HepG2 (cell line): ENCODE data around the gene ABCA8. TPM values are rescaled to one million over a fixed set of nuclear protein-coding genes. Genes with fewer than 3 reads are reported as not detected.

ENCODE experiments used
- ATAC-seq: fragments of 200-7000 bp; cut with Tn5 transposase; 3 replicates; pipeline ENCODE4 v1.9.1; 2020; ENCODE audit warnings: mild to moderate bottlenecking, moderate library complexity
- BruUV-seq: library from RNA; stranded (reverse); fragments of 400-500 nt; replicated peaks from 2 replicates; lab custom pipeline; 2021; lab: Mats Ljungman, UMichigan
- CTCF ChIA-PET: fragments of 300-600 bp; formaldehyde crosslinking; extraction: SDS; loops from one replicate; lab custom pipeline; 2021; ENCODE audit warnings: low total read pairs, inconsistent platforms, low intra/inter-chr PET ratio; lab: Yijun Ruan, JAX
- POLR2A ChIA-PET: fragments of 350-600 bp; sonication (Branson Sonifier 250); formaldehyde crosslinking; loops from one replicate; lab custom pipeline; 2020; ENCODE audit warnings: antibody characterized with exemption, inconsistent platforms; lab: Yijun Ruan, JAX
- DNase-seq: peaks from one replicate; pipeline ENCODE4 v3.0.0-alpha.2; 2015; ENCODE audit warnings: low spot score
- FAIRE-seq: peaks from 3 replicates; lab custom pipeline; 2011; peaks lifted over from hg19 to GRCh38; lab: Jason Lieb, UNC
- H2AFZ ChIP-seq: one replicate; pipeline ENCODE4 v1.6.1; 2011; ENCODE audit warnings: low read length, inconsistent platforms
- H3K27ac ChIP-seq: fragments of 300-600 bp; 3 replicates; pipeline ENCODE4 v1.8.0; 2011; ENCODE audit warnings: mixed run types, mild to moderate bottlenecking, mixed read lengths, low read length, inconsistent platforms; ENCODE audit not compliant: insufficient read depth; ENCODE audit errors: extremely low read length
- H3K27me3 ChIP-seq, 2 experiments: fragments of 200-600 bp in 1 of 2; 2 replicates in 1 of 2; 3 replicates in 1 of 2; pipeline versions ENCODE4 v1.6.0 to v1.8.0; 2011; ENCODE audit warnings: low read length in 2 of 2, mild to moderate bottlenecking in 2 of 2, moderate library complexity in 2 of 2, inconsistent platforms in 1 of 2; ENCODE audit not compliant: insufficient read depth in 2 of 2, control insufficient read depth in 1 of 2
- H3K36me3 ChIP-seq, 2 experiments: fragments of 200-600 bp in 1 of 2; replicated peaks in 1 of 2; 2 replicates in 1 of 2; 3 replicates in 1 of 2; pipeline versions ENCODE4 v1.5.1 to v1.8.0; 2011; ENCODE audit warnings: low read length in 2 of 2, inconsistent platforms in 1 of 2; ENCODE audit not compliant: insufficient read depth in 2 of 2, control insufficient read depth in 1 of 2
- H3K4me1 ChIP-seq: 2 replicates; pipeline ENCODE4 v1.5.1; 2012; ENCODE audit warnings: low read length, inconsistent platforms; ENCODE audit not compliant: insufficient read depth
- H3K4me2 ChIP-seq: 2 replicates; pipeline ENCODE4 v1.6.0; 2011; ENCODE audit warnings: low read depth, low read length, inconsistent platforms
- H3K4me3 ChIP-seq, 3 experiments: fragments of 200-600 bp in 1 of 3; sonication (generic), shearing (Covaris generic) in 1 of 3; replicated peaks in 1 of 3; 2 replicates each; pipeline ENCODE4 v1.5.1; 2011 to 2016; ENCODE audit warnings: low read length in 3 of 3, inconsistent platforms in 2 of 3, low read depth in 2 of 3, mild to moderate bottlenecking in 2 of 3, control low read depth in 1 of 3, mixed read lengths in 1 of 3; ENCODE audit not compliant: insufficient read depth in 1 of 3
- H3K79me2 ChIP-seq: one replicate; pipeline ENCODE4 v1.6.1; 2011; ENCODE audit warnings: low read length, inconsistent platforms; ENCODE audit not compliant: insufficient read depth
- H3K9ac ChIP-seq: 2 replicates; pipeline ENCODE4 v1.6.0; 2011; ENCODE audit warnings: mild to moderate bottlenecking, low read depth, low read length, inconsistent platforms; ENCODE audit not compliant: insufficient read depth
- H3K9me3 ChIP-seq: 2 replicates; pipeline ENCODE4 v1.5.1; 2012; ENCODE audit warnings: mild to moderate bottlenecking, low read length
- H4K20me1 ChIP-seq: 2 replicates; pipeline ENCODE4 v1.6.0; 2011; ENCODE audit warnings: inconsistent platforms, mild to moderate bottlenecking, low read length, moderate library complexity; ENCODE audit not compliant: insufficient read depth
- BCL6 ChIP-seq: IDR thresholded peaks from 2 replicates; pipeline ENCODE4 v1.6.1; 2016; ENCODE audit warnings: missing genetic modification reagents, missing compliant biosample characterization
- GABPB1 ChIP-seq: IDR thresholded peaks from 2 replicates; pipeline ENCODE4 v1.6.1; 2016; ENCODE audit warnings: mild to moderate bottlenecking, missing genetic modification reagents, moderate library complexity, missing compliant biosample characterization
- KLF12 ChIP-seq: sonication (generic); formaldehyde crosslinking; IDR thresholded peaks from 2 replicates; pipeline ENCODE4 v1.4.0; 2020; ENCODE audit warnings: missing genetic modification reagents, borderline replicate concordance
- KLF9 ChIP-seq: IDR thresholded peaks from 2 replicates; pipeline ENCODE4 v1.6.1; 2016; ENCODE audit warnings: low read depth
- SMAD3 ChIP-seq: sonication (generic); formaldehyde crosslinking; IDR thresholded peaks from 2 replicates; pipeline ENCODE4 v1.4.0; 2020; ENCODE audit warnings: missing genetic modification reagents
- TSC22D2 ChIP-seq: sonication (generic); formaldehyde crosslinking; IDR thresholded peaks from 2 replicates; pipeline ENCODE4 v1.5.1; 2020; ENCODE audit warnings: missing genetic modification reagents, mild to moderate bottlenecking, borderline replicate concordance
- ZBTB8A ChIP-seq: sonication (generic); formaldehyde crosslinking; IDR thresholded peaks from 2 replicates; pipeline ENCODE4 v1.4.0; 2020; ENCODE audit warnings: mild to moderate bottlenecking, low read depth, missing genetic modification reagents, borderline replicate concordance
- ZFP90 ChIP-seq: sonication (generic); formaldehyde crosslinking; IDR thresholded peaks from 2 replicates; pipeline ENCODE4 v1.8.0; 2022; ENCODE audit warnings: missing genetic modification reagents, mild to moderate bottlenecking, inconsistent platforms, borderline replicate concordance
- ZNF282 ChIP-seq: fragments of 450-650 bp; IDR thresholded peaks from 2 replicates; pipeline ENCODE4 v1.6.1; 2018; ENCODE audit not compliant: partially characterized antibody
- ZSCAN30 ChIP-seq: sonication (generic); formaldehyde crosslinking; IDR thresholded peaks from 2 replicates; pipeline ENCODE4 v1.5.0; 2020; ENCODE audit warnings: mild to moderate bottlenecking, missing genetic modification reagents
- WGBS: methylation state at CpG from one replicate; pipeline ENCODE4 v1.1.6; 2017; ENCODE audit warnings: low lambda C conversion rate; 5-methylcytosine and 5-hydroxymethylcytosine counted together
- in situ Hi-C: cut with HindIII; loops from 2 replicates; pipeline ENCODE4 v1.10.0; 2017; ENCODE audit warnings: low pct_unique_long_range_greater_than_20kb; ENCODE audit not compliant: extremely low pct_ligation_motif_present
- intact Hi-C: fragments of 100-400 bp; cut with micrococcal nuclease; formaldehyde crosslinking; loops from one replicate; pipeline ENCODE4 v1.10.0; 2022; ENCODE audit not compliant: unreplicated experiment
- polyA plus RNA-seq, 8 experiments: library from polyadenylated mRNA; depleted of rRNA in 3 of 8; stranded (reverse) in 7 of 8; unstranded in 1 of 8; fragments of >200 nt; fragmentation: Illumina TruSeq in 4 of 8; extraction: Trizol in 4 of 8; gene quantifications; 2 replicates each; pipeline versions ENCODE4 v1.2.1 to v1.2.3, GENCODE V29; 2011 to 2016; ENCODE audit warnings: low read depth in 4 of 8, missing spikeins in 1 of 8, mixed read lengths in 1 of 8; ENCODE audit not compliant: insufficient read depth in 1 of 8
- total RNA-seq, 5 experiments: library from RNA; depleted of rRNA; stranded (reverse); fragments of >200 nt; fragmentation: Illumina TruSeq; extraction: Trizol; gene quantifications; 2 replicates each; pipeline ENCODE4 v1.2.3, GENCODE V29; 2016; ENCODE audit warnings: low read depth in 1 of 5
- TF ChIP-seq, protein P1 (sequence below): IDR thresholded peaks from 2 replicates; pipeline ENCODE4 v1.6.1; 2016; ENCODE audit warnings: low read depth
- TF ChIP-seq, protein P2 (sequence below), 2 experiments: fragments of 450-650 bp in 1 of 2; sonication (generic) in 1 of 2; formaldehyde crosslinking in 1 of 2; IDR thresholded peaks; 2 replicates each; pipeline versions ENCODE4 v1.6.1 to v1.8.0; 2016 to 2022; ENCODE audit warnings: antibody characterized with exemption in 1 of 2, mild to moderate bottlenecking in 1 of 2, missing genetic modification reagents in 1 of 2
- TF ChIP-seq, protein P3 (sequence below): conservative IDR thresholded peaks from 2 replicates; pipeline ENCODE4 v1.6.1; 2018; ENCODE audit warnings: missing genetic modification reagents

ABCA8 gene
- total and polyA plus RNA-seq, 2 of the 13 experiments (the other 11 are each of a cell fraction or from before 2014, with no cell fraction given) = 0.05 to 0.18 TPM

DNA sequence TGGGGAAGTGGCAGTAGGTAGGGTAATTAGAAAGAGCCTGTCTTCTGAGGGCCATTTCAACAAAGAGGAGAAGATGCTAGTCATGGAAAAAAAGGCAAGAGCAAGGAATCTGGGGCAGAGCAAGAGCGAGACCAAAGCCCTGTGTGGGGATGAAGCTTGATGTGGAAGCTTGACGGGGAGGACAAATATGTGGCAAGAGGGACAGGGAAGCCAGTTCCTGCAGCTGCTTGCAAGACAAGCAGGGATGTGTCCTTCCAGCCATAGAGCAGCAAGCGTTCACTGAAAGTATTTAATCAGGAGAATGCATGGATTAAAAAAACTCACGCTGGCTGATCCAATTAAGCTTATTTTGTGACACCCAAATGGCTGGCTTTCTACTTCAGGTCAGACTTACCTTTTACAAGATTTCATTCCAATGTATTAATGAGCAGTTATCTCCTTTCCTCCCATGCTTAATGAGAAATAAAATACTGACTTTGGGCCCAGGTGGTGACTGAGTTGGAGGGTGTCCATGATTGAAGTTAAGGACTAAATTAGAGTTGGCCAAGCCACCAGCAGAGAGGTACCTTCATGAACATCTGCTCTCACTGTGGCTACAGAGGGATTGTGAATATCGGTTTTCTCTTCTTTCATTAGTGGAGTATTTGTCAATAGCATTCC is 76.8 kb downstream of the ABCA8 start:
- H4K20me1 ChIP-seq = no peaks in the 10 kb centered on the region
- ChIA-PET POLR2A (no interaction called here), CTCF (no interaction called here)
- H3K4me3 ChIP-seq = no peak overlapping the region
- no TSS peak for BruUV-seq
- no peak overlapping the region for H3K9ac ChIP-seq
- H3K4me1 ChIP-seq = no peaks in the 10 kb centered on the region
- peaks cover 0 to 10% of the 10 kb centered on the region in 2 experiments; a peak in 2 of 5 replicates for H3K27me3 ChIP-seq
- FAIRE-seq (no peak), ATAC-seq (no peak), DNase-seq (no peak)
- no peak overlapping the region for H3K4me2 ChIP-seq
- H3K27ac ChIP-seq = no peak overlapping the region
- intact Hi-C loops (no loop called here), in situ Hi-C loops (no loop called here)
- 27% methylated on average over 5 of the region's 5 CpGs for WGBS
- H3K79me2 ChIP-seq = no peaks in the 10 kb centered on the region
- no peak overlapping the region for H2AFZ ChIP-seq
- H3K9me3 ChIP-seq = peaks cover 14% of the 10 kb centered on the region
- no peaks in the 10 kb centered on the region for H3K36me3 ChIP-seq
- TF ChIP-seq ZNF282 (no peak), ZBTB8A (CRISPR knock-in tag) (no peak), BCL6 (CRISPR knock-in tag) (no peak), ZFP90 (CRISPR knock-in tag) (no peak), KLF12 (CRISPR knock-in tag) (no peak), KLF9 (no peak), SMAD3 (CRISPR knock-in tag) (no peak), GABPB1 (CRISPR knock-in tag) (no peak), ZSCAN30 (CRISPR knock-in tag) (no peak), TSC22D2 (CRISPR knock-in tag) (no peak)
- TF ChIP-seq, protein P1, sequence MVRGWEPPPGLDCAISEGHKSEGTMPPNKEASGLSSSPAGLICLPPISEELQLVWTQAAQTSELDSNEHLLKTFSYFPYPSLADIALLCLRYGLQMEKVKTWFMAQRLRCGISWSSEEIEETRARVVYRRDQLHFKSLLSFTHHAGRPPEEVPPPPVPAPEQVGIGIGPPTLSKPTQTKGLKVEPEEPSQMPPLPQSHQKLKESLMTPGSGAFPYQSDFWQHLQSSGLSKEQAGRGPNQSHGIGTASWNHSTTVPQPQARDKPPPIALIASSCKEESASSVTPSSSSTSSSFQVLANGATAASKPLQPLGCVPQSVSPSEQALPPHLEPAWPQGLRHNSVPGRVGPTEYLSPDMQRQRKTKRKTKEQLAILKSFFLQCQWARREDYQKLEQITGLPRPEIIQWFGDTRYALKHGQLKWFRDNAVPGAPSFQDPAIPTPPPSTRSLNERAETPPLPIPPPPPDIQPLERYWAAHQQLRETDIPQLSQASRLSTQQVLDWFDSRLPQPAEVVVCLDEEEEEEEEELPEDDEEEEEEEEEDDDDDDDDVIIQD = no peak
- TF ChIP-seq, protein P2, sequence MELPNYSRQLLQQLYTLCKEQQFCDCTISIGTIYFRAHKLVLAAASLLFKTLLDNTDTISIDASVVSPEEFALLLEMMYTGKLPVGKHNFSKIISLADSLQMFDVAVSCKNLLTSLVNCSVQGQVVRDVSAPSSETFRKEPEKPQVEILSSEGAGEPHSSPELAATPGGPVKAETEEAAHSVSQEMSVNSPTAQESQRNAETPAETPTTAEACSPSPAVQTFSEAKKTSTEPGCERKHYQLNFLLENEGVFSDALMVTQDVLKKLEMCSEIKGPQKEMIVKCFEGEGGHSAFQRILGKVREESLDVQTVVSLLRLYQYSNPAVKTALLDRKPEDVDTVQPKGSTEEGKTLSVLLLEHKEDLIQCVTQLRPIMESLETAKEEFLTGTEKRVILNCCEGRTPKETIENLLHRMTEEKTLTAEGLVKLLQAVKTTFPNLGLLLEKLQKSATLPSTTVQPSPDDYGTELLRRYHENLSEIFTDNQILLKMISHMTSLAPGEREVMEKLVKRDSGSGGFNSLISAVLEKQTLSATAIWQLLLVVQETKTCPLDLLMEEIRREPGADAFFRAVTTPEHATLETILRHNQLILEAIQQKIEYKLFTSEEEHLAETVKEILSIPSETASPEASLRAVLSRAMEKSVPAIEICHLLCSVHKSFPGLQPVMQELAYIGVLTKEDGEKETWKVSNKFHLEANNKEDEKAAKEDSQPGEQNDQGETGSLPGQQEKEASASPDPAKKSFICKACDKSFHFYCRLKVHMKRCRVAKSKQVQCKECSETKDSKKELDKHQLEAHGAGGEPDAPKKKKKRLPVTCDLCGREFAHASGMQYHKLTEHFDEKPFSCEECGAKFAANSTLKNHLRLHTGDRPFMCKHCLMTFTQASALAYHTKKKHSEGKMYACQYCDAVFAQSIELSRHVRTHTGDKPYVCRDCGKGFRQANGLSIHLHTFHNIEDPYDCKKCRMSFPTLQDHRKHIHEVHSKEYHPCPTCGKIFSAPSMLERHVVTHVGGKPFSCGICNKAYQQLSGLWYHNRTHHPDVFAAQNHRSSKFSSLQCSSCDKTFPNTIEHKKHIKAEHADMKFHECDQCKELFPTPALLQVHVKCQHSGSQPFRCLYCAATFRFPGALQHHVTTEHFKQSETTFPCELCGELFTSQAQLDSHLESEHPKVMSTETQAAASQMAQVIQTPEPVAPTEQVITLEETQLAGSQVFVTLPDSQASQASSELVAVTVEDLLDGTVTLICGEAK (IDR thresholded peaks at IDR 0.05) = no peak
- TF ChIP-seq, protein P2 (CRISPR knock-in tag; IDR thresholded peaks at IDR 0.05) = no peak
- TF ChIP-seq, protein P3, sequence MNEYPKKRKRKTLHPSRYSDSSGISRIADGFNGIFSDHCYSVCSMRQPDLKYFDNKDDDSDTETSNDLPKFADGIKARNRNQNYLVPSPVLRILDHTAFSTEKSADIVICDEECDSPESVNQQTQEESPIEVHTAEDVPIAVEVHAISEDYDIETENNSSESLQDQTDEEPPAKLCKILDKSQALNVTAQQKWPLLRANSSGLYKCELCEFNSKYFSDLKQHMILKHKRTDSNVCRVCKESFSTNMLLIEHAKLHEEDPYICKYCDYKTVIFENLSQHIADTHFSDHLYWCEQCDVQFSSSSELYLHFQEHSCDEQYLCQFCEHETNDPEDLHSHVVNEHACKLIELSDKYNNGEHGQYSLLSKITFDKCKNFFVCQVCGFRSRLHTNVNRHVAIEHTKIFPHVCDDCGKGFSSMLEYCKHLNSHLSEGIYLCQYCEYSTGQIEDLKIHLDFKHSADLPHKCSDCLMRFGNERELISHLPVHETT = no peak
